BE2C (cell line): ENCODE measurements around the gene MOB3B.
A peak's percentile ranks its signal among the peaks of the same experiment; 100 is the strongest.

Source experiments
- DNase-seq: peaks from one replicate; pipeline ENCODE4 v3.0.0-alpha.2; 2020
- H3K27me3 ChIP-seq: fragments of 250-450 bp; sonication (Bioruptor Pico); 2 replicates; pipeline ENCODE4 v1.5.1; 2020; ENCODE audit warnings: mild to moderate bottlenecking
- H3K36me3 ChIP-seq: fragments of 250-450 bp; sonication (Bioruptor Pico); 2 replicates; pipeline ENCODE4 v1.5.1; 2020; ENCODE audit warnings: mild to moderate bottlenecking
- H3K4me1 ChIP-seq: fragments of 250-450 bp; sonication (Bioruptor Pico); 2 replicates; pipeline ENCODE4 v1.5.1; 2020
- H3K4me3 ChIP-seq: 2 replicates; pipeline ENCODE4 v1.5.1; 2011; ENCODE audit warnings: low read depth, low read length
- H3K9me3 ChIP-seq: fragments of 250-450 bp; sonication (Bioruptor Pico); 2 replicates; pipeline ENCODE4 v1.5.1; 2020
- TF ChIP-seq, protein P1 (sequence below): IDR thresholded peaks from 2 replicates; pipeline ENCODE4 v1.5.1; 2012; ENCODE audit warnings: mild to moderate bottlenecking, low read depth, low read length

Gene MOB3B

DNA sequence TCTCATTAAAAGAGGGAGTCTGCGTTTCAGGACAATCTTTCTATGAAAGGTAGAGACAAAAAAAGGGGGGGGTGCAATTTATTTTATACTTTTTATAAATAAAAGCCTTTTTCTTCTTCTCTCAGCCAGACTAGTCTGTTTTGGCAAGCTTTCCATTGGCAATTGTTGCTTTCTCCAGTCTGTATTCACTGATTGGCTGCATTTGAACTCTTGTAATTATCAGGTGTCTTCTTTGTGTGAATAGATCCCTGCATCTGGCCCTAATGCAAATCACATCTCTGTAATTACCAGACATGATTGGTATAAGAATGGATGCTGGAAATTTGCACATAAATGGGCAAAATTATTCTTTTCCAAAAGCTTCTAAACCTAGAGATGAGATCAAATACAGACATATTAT, 225.1 kb downstream of the MOB3B start:
- Histone ChIP-seq H3K27me3 (no peaks in the 10 kb centered on the region), H3K4me3 (no peak overlapping the region), H3K9me3 (no peaks in the 10 kb centered on the region), H3K4me1 (no peaks in the 10 kb centered on the region), H3K36me3 (no peaks in the 10 kb centered on the region)
- no peak for DNase-seq
- TF ChIP-seq, protein P1, sequence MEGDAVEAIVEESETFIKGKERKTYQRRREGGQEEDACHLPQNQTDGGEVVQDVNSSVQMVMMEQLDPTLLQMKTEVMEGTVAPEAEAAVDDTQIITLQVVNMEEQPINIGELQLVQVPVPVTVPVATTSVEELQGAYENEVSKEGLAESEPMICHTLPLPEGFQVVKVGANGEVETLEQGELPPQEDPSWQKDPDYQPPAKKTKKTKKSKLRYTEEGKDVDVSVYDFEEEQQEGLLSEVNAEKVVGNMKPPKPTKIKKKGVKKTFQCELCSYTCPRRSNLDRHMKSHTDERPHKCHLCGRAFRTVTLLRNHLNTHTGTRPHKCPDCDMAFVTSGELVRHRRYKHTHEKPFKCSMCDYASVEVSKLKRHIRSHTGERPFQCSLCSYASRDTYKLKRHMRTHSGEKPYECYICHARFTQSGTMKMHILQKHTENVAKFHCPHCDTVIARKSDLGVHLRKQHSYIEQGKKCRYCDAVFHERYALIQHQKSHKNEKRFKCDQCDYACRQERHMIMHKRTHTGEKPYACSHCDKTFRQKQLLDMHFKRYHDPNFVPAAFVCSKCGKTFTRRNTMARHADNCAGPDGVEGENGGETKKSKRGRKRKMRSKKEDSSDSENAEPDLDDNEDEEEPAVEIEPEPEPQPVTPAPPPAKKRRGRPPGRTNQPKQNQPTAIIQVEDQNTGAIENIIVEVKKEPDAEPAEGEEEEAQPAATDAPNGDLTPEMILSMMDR, result no peak

DNA sequence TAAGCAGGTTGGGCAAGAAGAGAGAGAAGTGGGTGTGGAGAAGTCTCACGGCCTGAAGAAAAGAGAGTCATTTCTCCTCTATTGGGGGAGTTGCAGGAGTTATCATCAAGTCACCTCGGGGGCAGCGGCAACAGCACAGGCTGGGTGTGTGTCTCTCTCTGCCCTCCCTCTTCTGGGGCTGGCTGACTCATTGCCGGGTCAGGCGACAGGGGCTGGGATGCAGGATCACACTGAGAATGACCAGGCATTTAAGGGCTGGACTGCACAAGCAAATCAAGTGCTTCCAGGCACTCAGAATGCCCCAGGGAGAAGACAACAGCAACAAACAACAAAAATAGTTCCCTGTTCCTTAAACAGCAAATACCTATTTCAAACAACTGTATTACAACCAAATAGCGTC, 226.4 kb downstream of the MOB3B start:
- no peaks in the 10 kb centered on the region for H3K9me3 ChIP-seq
- TF ChIP-seq, protein P1, result no peak
- H3K4me1 ChIP-seq, result no peaks in the 10 kb centered on the region
- no peaks in the 10 kb centered on the region for H3K36me3 ChIP-seq
- peak; percentile 28 for DNase-seq
- H3K4me3 ChIP-seq, result no peak overlapping the region
- no peaks in the 10 kb centered on the region for H3K27me3 ChIP-seq

DNA sequence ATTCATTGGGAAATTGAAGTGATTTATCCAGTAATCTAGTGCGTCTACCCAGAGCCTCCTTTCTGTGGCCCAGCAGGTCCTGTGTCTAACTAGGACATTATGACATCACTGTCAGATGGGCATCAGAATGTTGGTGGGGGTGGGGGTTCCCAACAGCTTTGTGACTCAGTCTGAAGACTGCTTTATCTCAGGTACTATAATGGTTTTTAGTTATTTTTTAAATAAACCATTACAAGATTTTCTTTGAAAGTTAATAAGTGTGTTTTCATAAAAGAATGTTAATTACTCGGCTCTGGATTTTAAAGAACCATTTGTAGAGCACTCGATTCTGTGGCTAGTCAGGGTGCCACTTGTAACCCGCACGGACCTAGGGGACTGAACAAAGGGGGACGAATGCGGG, 232.6 kb downstream of the MOB3B start, which contains the start of gene EQTN:
Gene EQTN, minus strand, starts transcription at position 101 of the 400 bp plus-strand sequence. Its CDS starts 95 bp downstream, at position 6.
- no peak for DNase-seq
- H3K9me3 ChIP-seq, result no peaks in the 10 kb centered on the region
- 0 out of 2 replicates have a peak, but pooled peaks cover 4% of the 10 kb centered on the region for H3K27me3 ChIP-seq
- H3K36me3 ChIP-seq, result no peaks in the 10 kb centered on the region
- no peaks in the 10 kb centered on the region; the same call in 1 of the 2 replicates for H3K4me1 ChIP-seq
- TF ChIP-seq, protein P1, result no peak
- no peak within 1 kb of the TSS for H3K4me3 ChIP-seq

DNA sequence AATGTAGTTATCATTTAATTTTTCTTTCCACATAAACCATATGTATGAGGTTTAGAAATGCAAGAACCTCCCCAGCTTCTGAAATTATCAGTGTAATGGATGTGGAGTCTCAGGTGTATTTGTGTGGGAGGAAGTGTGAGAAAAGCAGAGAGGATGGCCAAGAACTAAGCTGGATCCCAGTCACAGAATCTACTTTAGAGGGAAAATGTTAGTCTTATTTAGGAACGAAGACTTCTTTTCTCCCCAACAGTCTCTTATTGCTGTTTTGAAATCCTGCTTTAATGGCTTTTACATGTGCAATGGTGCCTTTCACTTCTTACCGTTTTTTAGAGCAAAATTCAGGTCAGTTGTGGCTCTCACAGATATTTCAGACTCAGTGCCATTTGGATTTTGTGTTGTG, 235.6 kb downstream of the MOB3B start:
- Histone ChIP-seq H3K9me3 (no peaks in the 10 kb centered on the region), H3K4me3 (no peak overlapping the region), H3K36me3 (no peaks in the 10 kb centered on the region), H3K4me1 (no peaks in the 10 kb centered on the region; the same call in 1 of the 2 replicates), H3K27me3 (0 out of 2 replicates have a peak, but pooled peaks cover 4% of the 10 kb centered on the region)
- TF ChIP-seq, protein P1, result no peak
- no peak for DNase-seq

DNA sequence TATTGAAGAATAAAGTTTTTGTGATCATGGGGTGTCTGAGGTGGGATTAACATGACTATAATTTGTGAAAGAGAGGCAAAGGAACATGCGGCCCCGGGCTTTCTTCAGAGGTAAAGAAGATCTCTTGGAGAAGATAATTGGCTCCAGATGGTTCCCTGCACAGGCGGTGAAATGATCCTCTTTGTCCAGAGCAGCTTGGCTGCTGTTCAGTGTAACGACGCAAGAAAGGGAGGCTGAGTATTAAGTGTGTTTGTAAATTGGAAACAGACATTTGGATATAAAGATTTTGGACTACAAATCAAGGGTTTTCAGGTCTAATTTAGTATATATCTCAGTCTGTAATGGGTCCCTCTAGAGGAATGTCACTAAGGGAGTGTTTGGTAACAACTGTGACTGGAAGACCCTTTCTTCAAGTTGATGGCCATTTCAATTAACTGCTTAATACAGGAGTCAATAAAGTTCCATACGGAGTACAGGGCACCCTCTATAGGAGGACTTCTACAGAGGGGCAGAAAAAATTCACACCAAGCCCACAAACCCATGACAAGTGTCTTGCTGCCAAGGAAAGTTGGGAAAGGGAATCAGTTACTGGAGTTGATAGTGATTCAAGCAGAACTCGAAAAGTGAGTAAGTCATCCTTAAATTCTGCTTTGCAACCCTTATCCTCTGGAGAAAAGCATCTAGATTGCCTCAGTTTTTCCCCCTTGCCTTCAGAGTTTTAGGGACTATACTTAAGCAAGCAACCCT, 236.8 kb downstream of the MOB3B start:
- H3K4me1 ChIP-seq, result no peaks in the 10 kb centered on the region; the same call in 1 of the 2 replicates
- no peak for DNase-seq
- TF ChIP-seq, protein P1, result no peak

DNA sequence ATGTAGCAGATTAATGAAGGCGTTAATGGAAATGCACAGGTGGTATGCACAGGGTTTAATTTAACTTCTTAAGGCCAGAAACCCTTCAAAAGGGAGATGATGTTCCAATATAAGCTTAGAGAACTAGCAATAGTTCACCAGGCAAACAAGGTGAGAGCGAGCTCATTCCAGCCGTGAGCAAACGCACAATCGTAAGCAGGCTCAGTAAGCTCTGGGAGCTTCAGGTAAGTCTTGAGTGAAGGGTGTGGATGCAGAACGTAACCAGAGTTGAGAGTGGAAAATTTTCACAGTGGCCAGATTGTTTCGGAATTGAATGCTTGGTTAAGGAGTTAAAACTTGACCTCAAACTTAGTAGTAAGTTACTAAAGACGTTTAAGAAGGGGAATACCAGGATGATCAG, 238.3 kb downstream of the MOB3B start:
- TF ChIP-seq, protein P1, result no peak
- Histone ChIP-seq H3K27me3 (0 out of 2 replicates have a peak, but pooled peaks cover 4% of the 10 kb centered on the region), H3K4me1 (no peaks in the 10 kb centered on the region; the same call in 1 of the 2 replicates), H3K36me3 (no peaks in the 10 kb centered on the region), H3K4me3 (no peak overlapping the region), H3K9me3 (no peaks in the 10 kb centered on the region)
- DNase-seq, result no peak

More for the DNA sequence above, 236.8 kb downstream of the MOB3B start:
- H3K9me3 ChIP-seq, result no peaks in the 10 kb centered on the region
- H3K27me3 ChIP-seq, result 0 out of 2 replicates have a peak, but pooled peaks cover 4% of the 10 kb centered on the region
- no peaks in the 10 kb centered on the region for H3K36me3 ChIP-seq
- no peak overlapping the region for H3K4me3 ChIP-seq
